NCI-H510A treated with DMSO at 0.1 percent for 48 hours (cell line): ENCODE data around the gene MACROD2.
"Not testable (repeated sequence)": the region's sequence is repeated elsewhere in the genome, so short reads cannot be mapped to it uniquely, and the experiment has no call there.

Experiments used
- DNase-seq: peaks from one replicate; lab custom pipeline; 2025; lab: John Stamatoyannopoulos, UW

Gene MACROD2

GRCh38 chr20:14996883-14997672, 1001.8 kb downstream of the MACROD2 start:
- no peak for DNase-seq

- DNase-seq, result no peak
Measured at GRCh38 chr20:14997791-14998190, 1002.5 kb downstream of the MACROD2 start.

DNA sequence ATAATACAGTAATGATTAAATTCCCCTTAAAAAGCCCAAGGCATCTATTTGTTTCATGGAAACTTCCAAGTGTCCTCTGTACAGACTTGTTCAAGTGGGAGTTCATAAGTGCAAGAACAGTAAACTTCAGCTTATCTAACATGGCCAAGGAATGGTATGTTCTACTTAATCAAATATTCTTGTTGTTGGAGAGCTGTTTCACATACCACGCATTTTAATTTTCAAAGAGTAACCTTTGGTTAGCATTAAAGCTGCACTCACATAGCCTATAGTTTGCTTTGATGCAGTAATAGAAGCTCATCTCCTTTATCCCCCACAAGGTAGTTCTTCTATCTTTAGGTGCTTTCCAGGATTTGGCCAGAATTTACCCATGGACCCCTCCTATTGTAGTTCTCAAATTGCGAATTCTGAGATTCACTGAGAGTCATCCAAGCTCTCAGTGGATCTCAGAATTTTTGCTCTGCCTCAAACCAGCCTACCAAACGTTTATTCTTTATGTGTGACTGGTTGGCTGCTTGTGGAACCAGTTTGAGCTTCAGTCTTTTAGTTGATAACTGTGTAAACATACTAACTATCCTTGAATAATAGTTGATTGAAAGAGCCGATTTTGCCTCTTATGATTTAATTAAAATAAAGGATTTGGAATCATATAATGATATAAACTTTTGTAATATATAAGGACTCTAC, 1010.1 kb downstream of the MACROD2 start:
- DNase-seq, result no peak

DNA sequence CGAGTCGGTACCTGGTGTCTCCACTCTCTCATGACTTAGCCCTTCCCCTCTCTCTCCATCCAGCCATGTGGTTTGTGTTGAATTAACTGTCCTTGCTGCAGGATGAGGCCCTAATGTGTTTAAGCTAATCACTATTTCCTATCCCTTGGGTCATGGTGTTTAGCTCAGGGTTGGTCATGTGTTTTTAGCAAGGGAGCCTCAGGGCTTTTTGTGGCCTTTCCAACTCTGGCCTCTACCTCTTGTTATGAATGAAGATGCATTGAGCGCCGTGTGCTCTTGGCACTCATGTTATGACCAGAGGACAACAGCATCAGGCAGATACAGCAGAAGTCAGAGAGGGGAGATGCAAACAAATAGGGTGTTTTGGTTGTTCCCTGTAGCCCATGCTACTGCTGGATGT, 1016.3 kb downstream of the MACROD2 start:
- DNase-seq, result no peak

DNA sequence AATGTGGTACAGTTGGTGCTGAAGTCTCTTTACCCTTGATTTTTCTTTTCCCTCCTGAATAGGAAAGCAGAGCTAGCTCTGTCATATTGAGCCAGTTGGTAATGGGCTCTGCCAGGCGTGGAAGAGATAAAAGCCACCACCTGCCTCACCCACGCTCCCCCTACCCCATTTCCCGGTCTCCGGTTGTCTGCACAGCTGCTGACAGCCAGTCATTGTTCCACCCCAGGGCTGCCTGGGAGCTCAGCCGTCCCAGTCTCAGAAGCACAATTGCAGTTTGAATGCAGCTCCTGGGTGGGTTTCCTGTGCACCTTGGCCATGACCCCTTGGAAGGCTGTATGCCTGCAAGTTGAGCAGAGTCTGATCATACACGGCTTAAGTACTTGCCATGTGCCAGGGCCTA, 1017.2 kb downstream of the MACROD2 start:
- DNase-seq, result no peak

DNA sequence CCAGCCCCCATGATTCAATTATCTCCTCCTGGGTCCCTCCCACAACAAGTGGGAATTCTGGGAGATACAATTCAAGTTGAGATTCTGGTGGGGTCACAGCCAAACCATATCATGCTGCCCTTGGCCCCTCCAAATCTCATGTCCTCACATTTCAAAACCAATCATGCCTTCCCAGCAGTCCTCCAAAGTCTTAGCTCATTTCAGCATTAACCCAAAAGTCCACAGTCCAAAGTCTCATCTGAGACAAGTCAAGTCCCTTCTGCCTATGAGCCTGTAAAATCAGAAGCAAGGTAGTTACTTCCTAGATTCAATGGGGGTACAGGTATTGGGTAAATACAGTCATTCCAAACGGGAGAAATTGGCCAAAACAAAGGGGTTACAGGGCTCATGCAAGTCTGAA, 1021.6 kb downstream of the MACROD2 start:
- not testable (repeated sequence) for DNase-seq

DNA sequence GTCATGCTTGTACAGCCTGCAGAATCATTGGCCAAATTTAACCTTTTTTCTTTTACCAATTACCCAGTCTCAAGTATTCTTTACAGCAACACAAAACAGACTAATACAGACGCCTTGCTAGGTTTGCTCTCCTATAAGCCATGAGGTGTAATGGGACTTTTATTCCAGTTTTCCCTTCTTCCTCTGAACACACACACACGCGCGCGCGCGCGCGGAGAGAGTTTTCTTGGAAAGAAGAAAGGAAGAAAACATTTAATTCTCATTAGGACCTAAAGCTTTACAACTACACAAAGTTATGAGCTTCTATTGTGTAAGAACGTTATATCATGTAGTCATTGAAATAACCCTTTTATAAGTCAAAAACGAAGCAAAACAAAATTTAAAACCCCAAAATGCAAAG, 1023.6 kb downstream of the MACROD2 start:
- DNase-seq, result no peak

DNA sequence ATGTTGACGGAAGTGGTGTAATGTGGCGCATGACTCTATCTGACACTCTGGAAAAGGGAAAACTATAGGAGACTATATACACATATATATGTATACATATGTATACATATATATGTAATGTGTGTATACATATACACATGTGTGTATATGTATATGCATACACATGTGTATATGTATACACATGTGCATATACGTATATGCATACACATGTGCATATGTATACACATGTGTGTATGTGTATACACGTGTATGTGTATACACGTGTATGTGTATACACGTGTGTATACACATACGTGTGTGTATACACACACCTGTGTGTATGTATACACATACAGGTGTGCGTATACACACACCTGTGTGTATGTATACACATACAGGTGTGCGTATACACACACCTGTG, 1025.5 kb downstream of the MACROD2 start:
- DNase-seq, result no peak

DNA sequence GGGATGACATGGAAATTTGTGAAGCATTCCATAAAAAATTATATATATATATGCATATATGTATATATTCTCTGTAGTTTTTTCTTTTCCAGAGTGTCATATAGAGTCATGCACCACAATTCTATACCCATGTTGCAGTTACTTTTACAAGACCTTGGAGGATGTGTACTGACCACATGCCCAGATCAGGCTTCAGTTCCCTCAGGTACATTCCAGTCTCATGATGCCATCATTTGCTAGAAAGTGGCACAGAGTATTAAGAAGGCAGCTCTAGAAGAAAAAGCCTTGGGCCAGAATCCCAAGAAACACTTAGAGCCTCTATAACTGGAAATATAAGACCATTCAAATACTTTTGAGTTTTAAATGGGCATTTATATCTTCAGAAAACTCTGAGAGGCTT, 1027.6 kb downstream of the MACROD2 start:
- no peak for DNase-seq

- no peak for DNase-seq
Measured at GRCh38 chr20:15026759-15027158, 1031.4 kb downstream of the MACROD2 start.

GRCh38 chr20:15030826-15031225, 1035.5 kb downstream of the MACROD2 start:
- no peak for DNase-seq

GRCh38 chr20:15031546-15032351, 1036.4 kb downstream of the MACROD2 start:
- no peak for DNase-seq

DNA sequence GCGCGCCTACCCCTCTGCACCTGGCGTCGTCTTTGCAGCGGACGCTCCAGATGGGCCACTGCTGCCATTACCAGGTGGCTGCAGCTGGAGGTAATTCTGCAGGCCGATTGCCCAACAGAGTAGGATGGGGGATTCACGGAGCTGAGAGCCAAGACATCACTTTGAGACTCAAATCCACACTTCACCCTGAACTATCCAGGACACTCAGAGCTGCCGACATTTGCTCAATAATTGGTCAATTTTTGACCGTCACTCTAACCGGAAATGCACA, 1037.0 kb downstream of the MACROD2 start:
- no peak for DNase-seq

DNA sequence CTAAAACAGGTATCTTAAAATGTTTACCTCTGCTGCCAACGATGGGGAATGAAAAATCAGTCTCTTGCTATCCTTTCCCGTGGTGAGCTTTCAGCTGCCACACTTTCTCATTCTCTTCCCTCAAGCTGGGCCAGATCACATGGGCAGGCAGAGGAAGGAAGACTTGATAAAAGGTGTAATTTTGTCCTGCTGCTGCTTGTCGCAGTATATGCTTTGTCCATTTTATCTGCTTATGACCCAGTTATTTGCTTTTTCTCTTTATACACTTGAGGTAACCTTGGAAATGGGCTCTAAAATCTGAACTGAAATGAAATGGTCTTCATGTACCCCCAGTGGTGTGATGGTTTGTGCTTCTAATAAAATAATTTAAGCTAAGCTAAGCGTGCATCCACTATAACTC, 1038.0 kb downstream of the MACROD2 start:
- DNase-seq, result no peak

DNA sequence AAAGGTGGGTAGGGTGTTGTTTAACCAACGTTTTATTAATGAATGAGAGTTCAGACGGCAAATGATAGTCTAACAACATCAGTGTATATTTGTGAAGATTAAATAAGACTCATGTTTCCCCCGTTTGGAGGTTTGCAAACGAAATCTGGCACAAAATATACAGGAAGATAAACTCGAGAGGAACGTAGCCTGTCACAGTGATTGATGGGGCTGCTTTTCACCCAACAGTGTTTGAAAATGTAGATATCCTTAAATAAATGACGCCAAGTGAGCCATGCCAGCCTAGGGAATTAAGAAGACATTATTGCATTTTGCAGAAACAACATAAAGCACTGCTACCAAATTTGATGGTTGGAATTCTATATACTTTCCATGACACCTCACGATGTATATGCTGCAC, 1038.6 kb downstream of the MACROD2 start:
- DNase-seq, result no peak

DNA sequence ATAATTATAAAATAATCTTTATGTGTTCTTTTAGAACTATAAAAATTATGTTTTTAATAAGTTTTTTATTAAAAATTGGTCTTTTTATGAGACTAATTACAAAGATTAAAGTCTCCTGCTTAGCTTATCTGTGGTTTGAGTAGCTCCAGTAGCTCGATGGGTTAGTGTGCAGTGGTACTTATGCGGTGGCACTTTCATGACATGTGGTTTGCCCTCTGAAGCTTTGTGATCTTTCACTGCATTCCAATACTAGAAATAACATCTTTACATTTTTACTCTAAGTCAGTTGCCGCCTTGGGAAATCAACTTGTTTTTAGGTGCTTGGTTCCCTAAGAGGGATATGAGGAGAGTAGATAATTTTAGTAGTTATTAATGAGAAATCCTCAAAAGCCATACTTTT, 1041.6 kb downstream of the MACROD2 start:
- no peak for DNase-seq

DNA sequence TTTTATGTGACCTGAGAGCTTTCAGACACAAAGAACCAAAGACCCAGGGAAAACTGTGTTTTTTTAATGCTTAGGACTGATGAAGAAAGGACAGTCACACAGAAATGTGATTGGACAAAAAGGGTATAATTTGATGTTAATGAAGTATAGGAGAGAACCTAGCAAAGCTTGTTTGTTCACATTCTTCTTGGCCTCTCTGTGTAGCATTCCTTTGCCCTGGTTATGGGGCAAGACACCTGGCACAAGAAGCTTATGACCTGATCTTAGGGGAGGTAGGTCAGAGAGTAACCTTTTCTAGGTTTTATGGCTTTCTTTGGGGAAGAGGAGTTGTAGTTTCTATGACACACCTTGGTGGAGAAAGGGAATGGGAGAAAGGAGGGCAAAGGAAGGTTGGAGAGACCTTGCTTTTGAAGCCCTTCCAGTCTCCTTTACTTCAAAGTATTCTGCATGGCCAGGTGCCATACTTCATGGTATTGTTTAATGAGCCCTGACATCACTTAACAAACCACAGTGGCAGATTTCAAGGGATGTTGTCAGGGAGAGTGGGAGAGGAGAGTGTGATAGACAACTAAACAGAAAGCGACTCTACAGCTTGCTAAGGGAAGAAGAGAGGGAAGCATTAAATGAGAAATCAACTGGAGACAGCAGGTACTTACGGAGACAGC, 1043.9 kb downstream of the MACROD2 start:
- DNase-seq, result peak; percentile 88

DNA sequence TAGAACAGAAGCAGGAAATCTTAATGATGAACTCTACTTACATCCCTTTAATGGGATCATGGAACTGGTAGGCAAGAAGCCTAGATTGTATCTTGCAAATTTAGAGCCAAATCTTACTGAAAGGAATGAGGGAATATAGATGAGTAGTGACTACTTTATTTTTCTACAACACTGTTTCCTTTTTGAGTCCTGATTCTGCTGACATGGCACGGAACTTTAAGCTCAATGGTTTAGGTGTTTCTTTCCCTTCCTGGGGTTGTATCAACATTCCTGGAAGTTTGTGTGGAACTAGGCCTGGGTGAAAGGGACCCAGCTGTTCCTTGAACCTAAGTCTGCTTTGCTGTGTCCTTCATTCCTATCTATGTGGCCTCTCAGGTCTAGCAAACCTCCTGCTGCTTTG, 1047.4 kb downstream of the MACROD2 start:
- no peak for DNase-seq

DNA sequence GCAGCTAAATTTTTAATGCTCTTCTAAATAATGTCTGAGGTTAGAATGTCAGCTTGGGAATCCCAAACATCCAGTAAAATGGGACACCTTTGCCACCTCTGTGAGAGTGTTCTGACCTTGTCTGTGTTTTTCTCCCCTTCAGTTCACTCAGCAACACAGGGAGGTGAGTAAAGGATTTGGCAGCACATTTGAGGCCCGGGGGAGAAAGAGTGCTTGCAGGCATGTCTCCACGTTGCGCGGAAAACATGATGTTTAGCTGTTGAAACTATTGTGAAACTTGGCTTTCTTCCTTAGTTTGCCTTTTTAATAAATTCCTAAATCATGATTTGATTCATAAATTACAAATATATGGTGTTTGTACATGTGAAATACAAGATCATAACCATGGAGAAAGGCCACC, 1049.9 kb downstream of the MACROD2 start:
- DNase-seq, result no peak

- DNase-seq, result peak; percentile 46
Measured at GRCh38 chr20:15047042-15047441, 1051.7 kb downstream of the MACROD2 start.

GRCh38 chr20:15047601-15048000, 1052.3 kb downstream of the MACROD2 start:
- DNase-seq, result no peak

DNA sequence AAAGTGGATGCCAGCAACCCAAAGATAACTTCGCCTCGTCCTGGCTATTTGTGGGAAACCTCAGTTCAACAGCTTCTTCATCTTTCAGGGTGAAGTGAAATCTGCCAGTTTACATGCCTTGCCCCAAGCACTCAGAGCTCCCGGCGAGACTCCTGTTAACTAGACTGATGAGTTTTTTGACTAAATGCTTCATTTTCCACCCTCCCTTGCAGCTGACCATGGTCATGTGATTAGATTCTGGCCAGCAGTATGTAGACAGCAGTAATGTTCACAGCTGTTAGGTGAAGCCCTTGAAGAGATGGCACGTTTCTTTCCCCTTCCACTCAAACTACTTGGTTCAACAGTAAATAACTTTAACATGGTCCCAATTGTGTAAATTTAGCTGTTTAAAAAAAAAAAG, 1060.9 kb downstream of the MACROD2 start:
- DNase-seq, result no peak

- DNase-seq, result no peak
Measured at GRCh38 chr20:15058841-15059240, 1063.5 kb downstream of the MACROD2 start.
